ENCODE results near the gene NTM. TPM values are rescaled to one million over a fixed set of nuclear protein-coding genes. Genes with fewer than 3 reads are reported as not detected.

The NTM gene
- total and polyA plus RNA-seq, 2 donors (not counting 1 experiment from before 2014, with no cell fraction given): 12.3 to 28.6 TPM

GRCh38 chr11:131392528-131393255 is 22.3 kb downstream of the NTM start:
- TF ChIP-seq EZH2 (IDR thresholded peaks at IDR 0.05; ENCODE audit: low read length, missing control alignments) (no peak), CTCF (conservative IDR thresholded peaks at IDR 0.05 in 1 of 2, IDR thresholded peaks at IDR 0.05 in 1 of 2; ENCODE audit: low read depth in 1 of 2, low read length in 2 of 2) (no peak)
- Histone ChIP-seq H3K9me3 (ENCODE audit: control insufficient read depth, insufficient read depth, low read depth, low read length) (no peaks in the 10 kb centered on the region), H3K79me2 (ENCODE audit: control insufficient read depth, insufficient read depth, low read length) (no peaks in the 10 kb centered on the region), H3K4me2 (ENCODE audit: extremely low read depth, insufficient read depth, low read length) (no peak overlapping the region), H3K4me1 (ENCODE audit: control insufficient read depth, extremely low read depth, insufficient read depth, low read length) (no peaks in the 10 kb centered on the region), H3K27ac (ENCODE audit: insufficient read depth, low read length) (no peak overlapping the region), H3K36me3 (ENCODE audit: control insufficient read depth, insufficient read depth, low read length) (no peaks in the 10 kb centered on the region), H3K27me3 (ENCODE audit: control insufficient read depth, insufficient read depth, low read length) (no peaks in the 10 kb centered on the region), H2AFZ (ENCODE audit: low read length) (no peak overlapping the region), H3K9ac (ENCODE audit: insufficient read depth, low read length) (no peak overlapping the region), H3K4me3 (replicated peaks in 1 of 4; ENCODE audit: control extremely low read depth in 1 of 4, insufficient read depth in 1 of 4, low read depth in 3 of 4, low read length in 4 of 4) (no peak overlapping the region), H4K20me1 (ENCODE audit: control insufficient read depth, extremely low read depth, insufficient read depth, low read length) (no peaks in the 10 kb centered on the region)
- DNase-seq (ENCODE audit: low read depth in 2 of 2): no peak

DNA sequence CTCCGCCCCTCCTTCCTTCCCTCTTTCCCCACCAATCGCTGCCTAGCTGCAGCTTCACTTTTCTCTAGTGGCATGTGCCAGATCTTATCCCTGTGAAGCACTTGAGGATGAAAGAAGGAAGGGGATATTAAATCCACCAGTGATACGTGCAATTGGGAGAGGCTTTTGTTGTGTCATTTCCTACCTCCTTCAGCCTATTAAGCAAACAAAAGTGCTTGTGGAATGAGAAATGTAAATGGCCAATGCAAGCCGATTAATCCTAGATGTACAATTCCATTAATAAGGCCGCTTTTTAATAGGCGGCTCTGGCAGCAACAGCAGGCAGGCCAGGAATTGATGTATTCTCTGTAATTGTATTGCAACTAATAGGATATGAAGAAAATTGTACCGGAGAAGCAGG is 23.3 kb downstream of the NTM start:
- Histone ChIP-seq H3K9me3 (ENCODE audit: control insufficient read depth, insufficient read depth, low read depth, low read length) (no peaks in the 10 kb centered on the region), H3K4me1 (ENCODE audit: control insufficient read depth, extremely low read depth, insufficient read depth, low read length) (no peaks in the 10 kb centered on the region), H3K4me3 (replicated peaks in 1 of 4; ENCODE audit: control extremely low read depth in 1 of 4, insufficient read depth in 1 of 4, low read depth in 3 of 4, low read length in 4 of 4) (no peak overlapping the region), H3K9ac (ENCODE audit: insufficient read depth, low read length) (no peak overlapping the region), H3K4me2 (ENCODE audit: extremely low read depth, insufficient read depth, low read length) (no peak overlapping the region), H2AFZ (ENCODE audit: low read length) (no peak overlapping the region), H3K79me2 (ENCODE audit: control insufficient read depth, insufficient read depth, low read length) (no peaks in the 10 kb centered on the region), H3K36me3 (ENCODE audit: control insufficient read depth, insufficient read depth, low read length) (no peaks in the 10 kb centered on the region), H3K27ac (ENCODE audit: insufficient read depth, low read length) (no peak overlapping the region), H3K27me3 (ENCODE audit: control insufficient read depth, insufficient read depth, low read length) (no peaks in the 10 kb centered on the region), H4K20me1 (ENCODE audit: control insufficient read depth, extremely low read depth, insufficient read depth, low read length) (no peaks in the 10 kb centered on the region)
- no peak for DNase-seq (ENCODE audit: low read depth in 2 of 2)
- TF ChIP-seq CTCF (conservative IDR thresholded peaks at IDR 0.05 in 1 of 2, IDR thresholded peaks at IDR 0.05 in 1 of 2; ENCODE audit: low read depth in 1 of 2, low read length in 2 of 2) (no peak), EZH2 (IDR thresholded peaks at IDR 0.05; ENCODE audit: low read length, missing control alignments) (no peak)

- Histone ChIP-seq H3K9me3 (ENCODE audit: control insufficient read depth, insufficient read depth, low read depth, low read length) (no peaks in the 10 kb centered on the region), H3K27me3 (ENCODE audit: control insufficient read depth, insufficient read depth, low read length) (no peaks in the 10 kb centered on the region), H3K4me1 (ENCODE audit: control insufficient read depth, extremely low read depth, insufficient read depth, low read length) (no peaks in the 10 kb centered on the region), H3K36me3 (ENCODE audit: control insufficient read depth, insufficient read depth, low read length) (no peaks in the 10 kb centered on the region), H3K4me2 (ENCODE audit: extremely low read depth, insufficient read depth, low read length) (no peak overlapping the region), H3K4me3 (replicated peaks in 1 of 4; ENCODE audit: control extremely low read depth in 1 of 4, insufficient read depth in 1 of 4, low read depth in 3 of 4, low read length in 4 of 4) (no peak overlapping the region), H3K27ac (ENCODE audit: insufficient read depth, low read length) (no peak overlapping the region), H4K20me1 (ENCODE audit: control insufficient read depth, extremely low read depth, insufficient read depth, low read length) (no peaks in the 10 kb centered on the region), H2AFZ (ENCODE audit: low read length) (no peak overlapping the region), H3K79me2 (ENCODE audit: control insufficient read depth, insufficient read depth, low read length) (no peaks in the 10 kb centered on the region), H3K9ac (ENCODE audit: insufficient read depth, low read length) (no peak overlapping the region)
- no peak for DNase-seq (ENCODE audit: low read depth in 2 of 2)
- TF ChIP-seq EZH2 (IDR thresholded peaks at IDR 0.05; ENCODE audit: low read length, missing control alignments) (no peak), CTCF (conservative IDR thresholded peaks at IDR 0.05 in 1 of 2, IDR thresholded peaks at IDR 0.05 in 1 of 2; ENCODE audit: low read depth in 1 of 2, low read length in 2 of 2) (no peak)
Measured at GRCh38 chr11:131397675-131398074, 27.3 kb downstream of the NTM start.
